Ishikawa (cell line): ENCODE measurements around the gene MYLK.

Experiments
- CREB1 ChIP-seq: IDR thresholded peaks from 2 replicates; pipeline ENCODE4 v1.6.1; 2012; ENCODE audit warnings: low read depth
- EGR1 ChIP-seq: IDR thresholded peaks from 2 replicates; pipeline ENCODE4 v1.6.1; 2012
- FOXM1 ChIP-seq: IDR thresholded peaks from 2 replicates; pipeline ENCODE4 v1.6.1; 2012; ENCODE audit warnings: low read depth, borderline replicate concordance
- TAF1 ChIP-seq: IDR thresholded peaks from 2 replicates; pipeline ENCODE4 v1.6.1; 2012; ENCODE audit warnings: low read depth, mild to moderate bottlenecking

GRCh38 chr3:123800362-123800682 lies 83.8 kb downstream of the MYLK start:
- TF ChIP-seq FOXM1 (no peak), CREB1 (no peak), EGR1 (no peak), TAF1 (no peak)
